GM19238 (cell line): ENCODE measurements around the gene TEX14.
"Not testable (repeated sequence)": the region's sequence is repeated elsewhere in the genome, so short reads cannot be mapped to it uniquely, and the experiment has no call there.

Experiments used
- DNase-seq: peaks from one replicate; pipeline ENCODE4 v3.0.0; 2011; ENCODE audit warnings: low spot score; ENCODE audit not compliant: insufficient read length

The TEX14 gene

GRCh38 chr17:58692239-58693055 is 602 bp upstream of the TEX14 start, which contains the start of gene RAD51C:
TSS of gene RAD51C (plus strand) at chr17:58692602. CDS start at chr17:58692644, 42 bp downstream.
- DNase-seq: peak; percentile 82

DNA sequence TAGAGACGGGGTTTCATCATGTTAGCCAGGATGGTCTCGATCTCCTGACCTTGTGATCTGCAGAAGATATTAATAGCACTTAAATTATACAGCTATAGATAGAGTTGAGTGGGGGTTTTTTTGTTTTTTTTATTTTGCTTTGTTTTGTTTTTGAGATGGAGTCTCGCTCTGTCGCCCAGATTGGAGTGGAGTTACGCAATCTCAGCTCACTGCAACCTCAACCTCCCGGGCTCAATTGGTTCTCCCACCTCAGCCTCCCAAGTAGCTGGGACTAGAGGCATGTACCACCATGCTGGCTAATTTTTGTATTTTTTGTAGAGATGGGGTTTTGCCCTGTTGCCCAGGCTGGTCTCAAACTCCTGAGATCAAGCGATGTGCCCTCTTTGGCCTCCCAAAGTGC is 1.8 kb downstream of the TEX14 start:
- not testable (repeated sequence) for DNase-seq

GRCh38 chr17:58688521-58688920 is 3.3 kb downstream of the TEX14 start:
- no peak for DNase-seq

DNA sequence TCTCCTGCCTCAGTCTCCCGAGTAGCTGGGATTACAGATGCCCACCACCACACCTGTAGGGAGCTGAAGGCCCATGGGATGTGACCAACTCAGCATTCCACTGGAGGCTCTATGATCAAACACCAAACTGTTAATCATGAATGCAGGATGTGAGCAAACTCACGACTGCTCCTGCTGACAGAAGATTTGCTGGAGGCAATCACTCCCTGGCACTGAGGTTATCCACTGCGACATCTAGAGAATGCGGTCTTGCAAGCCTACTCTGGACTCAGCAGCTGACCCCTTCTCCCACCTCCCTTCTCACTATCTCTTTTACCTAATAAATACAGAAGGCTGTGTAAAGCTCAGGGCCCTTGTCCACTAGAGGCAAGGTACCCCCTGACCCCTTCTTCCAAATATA is 4.9 kb downstream of the TEX14 start:
- DNase-seq: no peak

GRCh38 chr17:58684462-58684861 is 7.4 kb downstream of the TEX14 start:
- DNase-seq: not testable (repeated sequence)

GRCh38 chr17:58684003-58684402 is 7.8 kb downstream of the TEX14 start:
- no peak for DNase-seq

DNA sequence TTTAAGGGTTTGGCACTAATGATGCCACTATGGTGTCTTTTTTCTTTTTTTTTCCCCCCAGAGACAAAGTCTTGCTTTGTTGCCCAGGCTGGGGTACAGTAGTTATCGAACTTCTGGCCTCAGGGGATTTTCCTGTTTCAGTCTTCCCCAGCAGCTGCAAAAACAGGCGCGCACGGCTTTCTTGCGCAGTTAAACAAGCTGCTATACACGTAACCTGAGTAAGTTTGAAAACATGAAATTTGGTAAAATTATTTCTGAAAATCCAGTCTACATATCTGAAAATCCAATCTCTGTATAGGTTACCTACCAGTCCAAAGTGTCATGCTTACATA is 11.8 kb downstream of the TEX14 start:
- DNase-seq: no peak

DNA sequence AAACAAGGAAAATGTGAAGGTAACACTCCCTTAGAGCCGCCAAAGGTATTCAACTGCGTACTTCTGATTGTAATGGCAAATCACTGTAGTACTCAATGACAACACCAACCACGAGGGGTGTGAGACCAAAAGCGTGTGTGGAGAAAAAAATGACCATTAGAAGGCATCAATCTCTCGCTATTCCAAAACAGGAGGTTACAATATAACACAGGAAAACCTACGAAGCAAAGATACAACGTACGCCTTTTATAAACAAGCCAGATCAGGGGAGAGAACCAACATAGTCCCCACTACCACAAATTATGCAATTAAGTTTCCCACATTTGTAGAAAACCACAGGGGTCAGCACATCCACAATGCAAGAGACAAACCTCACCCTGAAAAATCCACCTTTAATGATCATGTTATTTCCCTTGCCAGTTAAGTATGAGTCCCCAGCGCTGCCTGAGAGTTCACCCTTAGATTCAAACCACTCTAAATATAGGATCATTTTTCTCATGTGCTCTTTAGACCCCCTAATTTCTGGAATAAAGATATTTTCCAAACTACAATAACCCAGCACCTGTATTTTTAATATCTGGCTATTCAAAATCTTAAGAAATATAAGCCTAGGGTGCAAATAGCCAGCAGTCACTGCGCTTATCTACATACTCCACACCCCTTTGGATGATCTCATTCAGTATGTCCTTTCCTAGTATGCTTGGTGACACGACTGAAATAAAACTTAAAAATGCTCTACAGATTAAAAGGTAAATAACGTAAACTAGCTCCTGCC is 12.4 kb downstream of the TEX14 start:
- DNase-seq: no peak

DNA sequence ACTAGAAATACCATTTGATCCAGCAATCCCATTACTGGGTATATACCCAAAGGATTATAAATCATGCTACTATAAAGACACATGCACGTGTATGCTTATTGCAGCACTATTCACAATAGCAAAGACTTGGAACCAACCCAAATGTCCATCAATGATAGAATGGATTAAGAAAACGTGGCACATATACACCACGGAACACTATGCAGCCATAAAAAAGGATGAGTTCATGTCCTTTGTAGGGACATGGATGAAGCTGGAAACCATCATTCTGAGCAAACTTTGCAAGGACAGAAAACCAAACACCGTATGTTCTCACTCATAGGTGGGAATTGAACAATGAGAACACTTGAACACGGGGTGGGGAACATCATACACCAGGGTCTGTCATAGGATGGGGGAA is 13.6 kb downstream of the TEX14 start:
- not testable (repeated sequence) for DNase-seq

- no peak for DNase-seq
These were observed 14.5 kb downstream of the TEX14 start for GRCh38 chr17:58677194-58677880.

GRCh38 chr17:58671969-58672368 is 19.9 kb downstream of the TEX14 start:
- no peak for DNase-seq

GRCh38 chr17:58669853-58670252 is 22.0 kb downstream of the TEX14 start:
- no peak for DNase-seq

GRCh38 chr17:58668598-58668935 is 23.3 kb downstream of the TEX14 start:
- no peak for DNase-seq

GRCh38 chr17:58667934-58668597 is 23.8 kb downstream of the TEX14 start:
- DNase-seq: no peak

DNA sequence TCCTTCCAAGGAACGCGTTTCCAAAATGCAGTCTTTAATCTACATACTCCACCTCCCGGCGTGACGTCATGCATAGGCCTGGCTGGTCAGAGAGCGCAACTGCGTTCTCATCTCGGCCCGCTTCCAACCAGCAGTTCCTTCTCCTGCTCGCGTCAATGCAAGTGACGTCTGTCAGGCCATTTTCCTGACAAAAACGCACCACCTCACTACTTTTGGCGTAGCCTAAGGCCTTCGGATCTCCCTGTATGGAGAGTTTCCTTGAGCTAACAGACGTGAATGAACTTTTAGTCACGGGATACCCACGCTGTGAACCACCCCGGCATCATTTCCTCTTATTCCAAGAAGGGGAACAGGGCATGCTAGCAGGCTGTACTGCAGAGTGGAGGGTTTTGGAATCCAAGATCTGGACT is 25.0 kb downstream of the TEX14 start:
- DNase-seq: no peak

DNA sequence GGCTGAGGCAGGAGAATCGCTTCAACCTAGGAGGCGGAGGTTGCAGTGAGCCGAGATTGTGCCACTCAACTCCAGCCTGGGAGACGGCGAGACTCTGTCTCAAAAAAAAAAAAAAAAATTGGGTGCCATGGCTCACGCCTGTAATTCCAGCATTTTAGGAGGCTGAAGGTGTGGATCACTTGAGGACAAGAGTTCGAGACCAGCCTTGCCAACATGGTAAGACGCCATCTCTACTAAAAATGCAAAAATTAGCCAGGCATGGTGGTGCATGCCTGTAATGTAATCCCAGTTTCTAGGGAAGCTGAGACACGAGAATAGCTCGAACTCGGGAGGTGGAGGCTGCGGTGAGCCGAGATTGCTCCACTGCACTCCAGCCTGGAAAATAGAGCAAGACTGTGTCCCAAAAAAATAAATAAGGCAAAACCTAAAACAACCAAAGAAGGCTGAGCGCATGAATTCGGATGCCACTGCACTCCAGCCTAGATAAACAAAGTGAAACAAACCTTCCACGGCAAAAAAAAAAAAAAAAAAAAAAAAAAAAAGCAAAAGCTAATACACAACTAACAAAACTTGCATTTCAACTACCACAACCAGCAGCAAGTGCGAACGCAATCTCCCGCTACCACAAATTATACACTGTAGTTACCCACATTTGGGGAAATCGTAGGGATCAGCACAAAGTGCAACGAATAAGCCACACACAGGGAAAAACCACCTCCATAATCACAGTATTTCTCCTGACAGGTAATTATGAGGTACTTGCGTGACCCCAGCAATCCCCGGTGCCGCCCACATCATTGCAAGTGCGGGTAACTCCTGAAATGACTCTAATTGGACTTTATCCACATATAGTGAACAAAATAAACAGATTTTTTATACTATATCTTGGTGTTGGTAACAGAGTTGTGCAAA is 25.6 kb downstream of the TEX14 start:
- DNase-seq: no peak

- no peak for DNase-seq
These were observed 27.5 kb downstream of the TEX14 start for GRCh38 chr17:58664302-58664701.

- DNase-seq: no peak
These were observed 30.3 kb downstream of the TEX14 start for GRCh38 chr17:58661499-58661898.

DNA sequence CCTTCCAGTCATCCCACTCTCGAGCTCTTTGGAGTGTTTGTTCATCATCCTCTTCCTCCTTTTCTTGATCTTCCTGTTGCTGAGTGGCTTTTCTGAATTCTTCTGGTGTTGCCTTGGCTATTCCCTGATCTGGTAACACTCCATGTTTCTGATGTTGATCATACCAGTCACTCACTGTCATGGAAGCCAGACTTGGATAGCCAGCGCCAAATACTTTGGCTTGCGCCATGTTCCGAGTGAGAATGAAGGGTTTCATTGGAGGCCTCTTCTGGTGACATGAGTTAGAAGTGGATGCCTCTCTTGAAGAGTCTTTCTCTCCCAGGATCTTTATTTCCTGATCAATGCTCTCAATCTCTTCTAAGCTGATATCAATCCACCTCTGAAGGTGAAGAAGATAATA is 31.2 kb downstream of the TEX14 start:
- DNase-seq: no peak

GRCh38 chr17:58659714-58660084 is 32.1 kb downstream of the TEX14 start:
- not testable (repeated sequence) for DNase-seq
